H9 (cell line): Measurements from ENCODE around the gene BACH2. TPM values are rescaled to one million over a fixed set of nuclear protein-coding genes. Genes with fewer than 3 reads are reported as not detected.

Experiments used
- DNase-seq: peaks from one replicate; pipeline ENCODE4 v3.0.0-alpha.2; 2017
- H2AFZ ChIP-seq: one replicate; pipeline ENCODE4 v1.6.1; 2013; ENCODE audit warnings: mild to moderate bottlenecking, low read length, control low read depth, moderate library complexity
- H2AK5ac ChIP-seq: 2 replicates; pipeline ENCODE4 v1.6.1; 2013; ENCODE audit warnings: low read length, control low read depth, mixed read lengths; ENCODE audit not compliant: insufficient read length
- H2BK120ac ChIP-seq: one replicate; pipeline ENCODE4 v1.6.1; 2013; ENCODE audit warnings: low read depth, mild to moderate bottlenecking, low read length, control low read depth, inconsistent platforms; ENCODE audit not compliant: poor library complexity, severe bottlenecking
- H2BK12ac ChIP-seq: 2 replicates; pipeline ENCODE4 v1.6.1; 2013; ENCODE audit warnings: low read length, control low read depth, mixed read lengths, low read depth; ENCODE audit not compliant: insufficient read length
- H2BK15ac ChIP-seq: 2 replicates; pipeline ENCODE4 v1.6.1; 2013; ENCODE audit warnings: low read depth, low read length, control low read depth
- H2BK20ac ChIP-seq: one replicate; pipeline ENCODE4 v1.6.1; 2013; ENCODE audit warnings: low read depth, mild to moderate bottlenecking, low read length, control low read depth, inconsistent platforms; ENCODE audit not compliant: poor library complexity, severe bottlenecking
- H2BK5ac ChIP-seq: 2 replicates; pipeline ENCODE4 v1.6.1; 2013; ENCODE audit warnings: low read length, control low read depth, mixed read lengths; ENCODE audit not compliant: insufficient read length
- H3K14ac ChIP-seq: 2 replicates; pipeline ENCODE4 v1.6.1; 2013; ENCODE audit warnings: low read length, control low read depth; ENCODE audit not compliant: insufficient read depth
- H3K18ac ChIP-seq: 2 replicates; pipeline ENCODE4 v1.6.1; 2013; ENCODE audit warnings: low read depth, mild to moderate bottlenecking, mixed read lengths, low read length, control low read depth; ENCODE audit not compliant: insufficient read length
- H3K23ac ChIP-seq: 2 replicates; pipeline ENCODE4 v1.6.1; 2013; ENCODE audit warnings: low read length, control low read depth, mixed read lengths, low read depth; ENCODE audit not compliant: insufficient read length
- H3K23me2 ChIP-seq: 2 replicates; pipeline ENCODE4 v1.6.1; 2013; ENCODE audit warnings: low read depth, mild to moderate bottlenecking, mixed read lengths, low read length, control low read depth; ENCODE audit not compliant: insufficient read length, poor library complexity, severe bottlenecking
- H3K27ac ChIP-seq: 2 replicates; pipeline ENCODE4 v1.5.1; 2013; ENCODE audit warnings: low read length, control low read depth, mixed read lengths, low read depth; ENCODE audit not compliant: insufficient read length
- H3K27me3 ChIP-seq: 2 replicates; pipeline ENCODE4 v1.6.1; 2013; ENCODE audit warnings: low read length, control low read depth, inconsistent platforms; ENCODE audit not compliant: insufficient read depth
- H3K4ac ChIP-seq: 2 replicates; pipeline ENCODE4 v1.6.1; 2013; ENCODE audit warnings: low read depth, mild to moderate bottlenecking, control low read depth, inconsistent platforms, low read length, moderate library complexity
- H3K4me1 ChIP-seq: 2 replicates; pipeline ENCODE4 v1.6.1; 2013; ENCODE audit warnings: low read length, control low read depth, inconsistent platforms; ENCODE audit not compliant: insufficient read depth
- H3K4me2 ChIP-seq: 2 replicates; pipeline ENCODE4 v1.6.1; 2013; ENCODE audit warnings: low read length, control low read depth, mixed read lengths; ENCODE audit not compliant: insufficient read length, insufficient read depth
- H3K56ac ChIP-seq: 2 replicates; pipeline ENCODE4 v1.6.1; 2013; ENCODE audit warnings: low read depth, mild to moderate bottlenecking, mixed read lengths, low read length, control low read depth; ENCODE audit not compliant: insufficient read length
- H3K79me1 ChIP-seq: 2 replicates; pipeline ENCODE4 v1.6.1; 2013; ENCODE audit warnings: low read depth, mild to moderate bottlenecking, moderate library complexity, low read length, control low read depth, inconsistent platforms; ENCODE audit not compliant: insufficient read depth, poor library complexity, severe bottlenecking
- H3K79me2 ChIP-seq: 2 replicates; pipeline ENCODE4 v1.6.1; 2013; ENCODE audit warnings: low read length, control low read depth, inconsistent platforms; ENCODE audit not compliant: insufficient read depth
- H3K9ac ChIP-seq: 2 replicates; pipeline ENCODE4 v1.6.1; 2013; ENCODE audit warnings: low read length, control low read depth, mixed read lengths; ENCODE audit not compliant: insufficient read length; ENCODE audit errors: extremely low read depth
- H3K9me3 ChIP-seq: one replicate; pipeline ENCODE4 v1.6.1; 2013; ENCODE audit warnings: low read depth, low read length, inconsistent platforms; ENCODE audit not compliant: control insufficient read depth
- H3T11ph ChIP-seq: one replicate; pipeline ENCODE4 v1.6.1; 2013; ENCODE audit warnings: mild to moderate bottlenecking, low read length, control low read depth, inconsistent platforms
- H4K20me1 ChIP-seq: one replicate; pipeline ENCODE4 v1.6.1; 2013; ENCODE audit not compliant: control insufficient read depth, insufficient read length, insufficient read depth
- H4K5ac ChIP-seq: 2 replicates; pipeline ENCODE4 v1.6.1; 2013; ENCODE audit warnings: low read depth, mild to moderate bottlenecking, mixed read lengths, low read length, control low read depth; ENCODE audit not compliant: insufficient read length
- H4K8ac ChIP-seq: replicated peaks from 2 replicates; pipeline ENCODE4 v1.6.1; 2013; ENCODE audit warnings: low read length, control low read depth, mixed read lengths, low read depth; ENCODE audit not compliant: insufficient read length
- H4K91ac ChIP-seq: 2 replicates; pipeline ENCODE4 v1.6.1; 2013; ENCODE audit warnings: low read depth, mild to moderate bottlenecking, moderate library complexity, mixed read lengths, low read length, control low read depth; ENCODE audit not compliant: insufficient read length
- H3K27ac Mint-ChIP-seq, 3 experiments: 2 replicates in 2 of 3; 3 replicates in 1 of 3; pipeline ENCODE4 v1.8.0; 2020 to 2021; ENCODE audit warnings: mixed read lengths in 3 of 3, mild to moderate bottlenecking in 1 of 3, moderate library complexity in 1 of 3
- H3K27me3 Mint-ChIP-seq: 2 replicates; pipeline ENCODE4 v1.8.0; 2021; ENCODE audit warnings: low read depth, mild to moderate bottlenecking, moderate library complexity, mixed read lengths
- H3K36me3 Mint-ChIP-seq, 3 experiments: 2 replicates in 2 of 3; 3 replicates in 1 of 3; pipeline ENCODE4 v1.8.0; 2020 to 2021; ENCODE audit warnings: low read depth in 3 of 3, mixed read lengths in 3 of 3; ENCODE audit not compliant: insufficient read depth in 1 of 3
- H3K4me1 Mint-ChIP-seq, 2 experiments: 2 replicates each; pipeline ENCODE4 v1.8.0; 2020; ENCODE audit warnings: mixed read lengths in 2 of 2
- H3K4me3 Mint-ChIP-seq, 2 experiments: 2 replicates in 1 of 2; 3 replicates in 1 of 2; pipeline ENCODE4 v1.8.0; 2020 to 2021; ENCODE audit warnings: mild to moderate bottlenecking in 2 of 2, mixed read lengths in 2 of 2, moderate library complexity in 1 of 2
- H3K9me3 Mint-ChIP-seq, 2 experiments: 2 replicates in 1 of 2; 3 replicates in 1 of 2; pipeline ENCODE4 v1.8.0; 2020; ENCODE audit warnings: mild to moderate bottlenecking in 2 of 2, mixed read lengths in 2 of 2, moderate library complexity in 1 of 2
- CTCF ChIP-seq: fragments of 200-600 bp; sonication (generic); conservative IDR thresholded peaks from 3 replicates; pipeline ENCODE4 v1.8.0; 2021; ENCODE audit warnings: antibody characterized with exemption, mild to moderate bottlenecking
- WGBS: extraction: QIAGEN DNeasy Blood & Tissue Kit; methylation state at CpG from one replicate; pipeline ENCODE4 v1.1.7; 2013; ENCODE audit warnings: missing lambda C conversion rate, low lambda C conversion rate, mixed read lengths; ENCODE audit not compliant: insufficient read length; ENCODE audit errors: extremely low coverage; 5-methylcytosine and 5-hydroxymethylcytosine counted together
- total RNA-seq: library from RNA; stranded (reverse); gene quantifications from 2 replicates; pipeline ENCODE4 v1.2.1, GENCODE V29; 2021

The BACH2 gene
- total RNA-seq, 1 experiment from 2014 or later = 2.0 TPM

- Mint-ChIP-seq H3K4me3 (no peak overlapping the region), H3K4me1 (peaks cover 6% of the 10 kb centered on the region in 2 experiments), H3K9me3 (peaks cover 0 to 2% of the 10 kb centered on the region in 2 experiments; a peak in 1 of 5 replicates), H3K36me3 (no peaks in the 10 kb centered on the region), H3K27me3 (no peaks in the 10 kb centered on the region), H3K27ac (no peak overlapping the region)
- Histone ChIP-seq H3K9ac (no peak overlapping the region), H3K27ac (no peak overlapping the region), H2BK20ac (no peak overlapping the region), H2BK12ac (no peak overlapping the region), H3K14ac (no peak overlapping the region), H2BK15ac (no peak overlapping the region), H3K23ac (no peak overlapping the region), H4K20me1 (no peaks in the 10 kb centered on the region), H3K79me2 (no peaks in the 10 kb centered on the region), H3K27me3 (no peaks in the 10 kb centered on the region), H3K9me3 (no peaks in the 10 kb centered on the region), H2BK5ac (no peak overlapping the region), H3K23me2 (no peaks in the 10 kb centered on the region), H3K4me1 (no peaks in the 10 kb centered on the region), H3K79me1 (no peaks in the 10 kb centered on the region), H3K4ac (no peak overlapping the region), H2AFZ (no peak overlapping the region), H4K91ac (no peak overlapping the region), H2AK5ac (no peak overlapping the region), H3K56ac (no peak overlapping the region), H3K4me2 (no peak overlapping the region), H4K5ac (no peak overlapping the region), H4K8ac (no peak overlapping the region), H3T11ph (no peak overlapping the region), H3K18ac (no peak overlapping the region), H2BK120ac (no peak overlapping the region)
- no CpG with 5 or more reads among the region's 3 CpGs for WGBS
- no peak for DNase-seq
- no peak for TF ChIP-seq CTCF
These were observed 112.9 kb downstream of the BACH2 start for GRCh38 chr6:90183587-90184333.
